ENCODE results near the gene CEP170.
"Not testable (repeated sequence)": the region's sequence is repeated elsewhere in the genome, so short reads cannot be mapped to it uniquely, and the experiment has no call there.

CEP170 gene

GRCh38 chr1:243230914-243231313, 24.2 kb downstream of the CEP170 start:
- no peak for DNase-seq

DNA sequence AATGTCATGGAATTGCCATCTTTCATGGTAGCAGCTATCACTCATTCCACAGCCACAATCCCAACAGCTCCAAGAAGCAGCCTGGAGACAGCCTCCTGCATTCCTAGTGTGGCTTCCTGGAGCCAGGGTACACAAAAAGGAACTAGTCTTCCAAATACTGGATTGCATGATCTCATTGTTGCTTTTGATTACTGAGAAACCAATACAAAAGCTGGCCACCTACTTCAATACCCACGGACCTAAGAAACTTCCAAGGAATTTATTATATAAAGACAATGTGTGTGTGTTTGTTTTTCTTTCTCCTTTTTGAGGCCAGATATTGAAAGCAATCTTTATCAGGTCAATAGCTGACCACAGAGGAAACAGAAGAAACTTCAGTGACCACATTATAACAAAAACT, 25.6 kb downstream of the CEP170 start:
- DNase-seq: no peak

DNA sequence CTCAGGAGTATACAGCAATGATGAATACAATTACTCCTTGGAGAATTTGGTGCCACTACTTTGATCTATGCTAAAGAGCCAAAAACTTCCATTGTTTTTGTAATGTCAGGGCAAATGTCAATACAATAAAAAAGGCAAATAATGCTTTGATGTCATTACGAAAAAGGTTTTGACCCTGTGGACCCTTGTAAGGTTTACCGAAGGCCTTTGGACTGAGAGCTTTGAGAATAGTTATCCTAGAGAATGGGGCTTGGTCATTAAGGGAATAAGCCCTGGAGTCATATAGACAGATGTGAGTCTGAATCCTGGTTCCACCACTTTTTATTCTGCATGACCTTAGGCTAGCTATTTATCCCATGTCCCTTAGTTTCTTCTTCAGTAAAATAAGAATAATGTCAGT, 27.5 kb downstream of the CEP170 start:
- no peak for DNase-seq

DNA sequence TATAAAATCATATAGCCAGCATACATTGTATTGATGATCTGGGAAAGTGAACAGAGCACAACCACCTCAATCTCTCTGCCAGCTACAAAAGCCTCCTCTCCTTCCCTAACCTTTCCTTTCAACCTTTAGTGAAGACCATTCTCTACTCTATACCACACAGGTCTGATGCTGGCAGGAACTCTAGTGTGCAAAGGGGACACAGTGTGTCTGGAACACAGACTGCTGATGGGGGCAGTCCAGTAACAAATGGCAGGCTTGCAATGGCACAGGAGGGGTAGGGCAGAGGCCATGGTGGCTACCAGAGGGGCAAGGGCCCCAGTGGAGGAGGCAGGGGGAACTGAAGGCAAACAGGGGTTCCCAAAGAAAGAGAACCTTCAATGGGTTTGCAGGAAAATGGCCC, 37.0 kb downstream of the CEP170 start:
- DNase-seq: no peak

- no peak for DNase-seq
Observed at GRCh38 chr1:243217349-243217748, 37.7 kb downstream of the CEP170 start.

- no peak for DNase-seq
Observed at GRCh38 chr1:243216741-243217140, 38.3 kb downstream of the CEP170 start.

GRCh38 chr1:243215276-243215875, 39.7 kb downstream of the CEP170 start:
- not testable (repeated sequence) for DNase-seq

- no peak for DNase-seq
Observed at GRCh38 chr1:243213045-243213787, 41.9 kb downstream of the CEP170 start.

GRCh38 chr1:243211984-243212383, 43.1 kb downstream of the CEP170 start:
- DNase-seq: not testable (repeated sequence)

GRCh38 chr1:243205026-243205501, 50.0 kb downstream of the CEP170 start:
- DNase-seq: not testable (repeated sequence)

- DNase-seq: not testable (repeated sequence)
Observed at GRCh38 chr1:243204336-243204735, 50.7 kb downstream of the CEP170 start.

DNA sequence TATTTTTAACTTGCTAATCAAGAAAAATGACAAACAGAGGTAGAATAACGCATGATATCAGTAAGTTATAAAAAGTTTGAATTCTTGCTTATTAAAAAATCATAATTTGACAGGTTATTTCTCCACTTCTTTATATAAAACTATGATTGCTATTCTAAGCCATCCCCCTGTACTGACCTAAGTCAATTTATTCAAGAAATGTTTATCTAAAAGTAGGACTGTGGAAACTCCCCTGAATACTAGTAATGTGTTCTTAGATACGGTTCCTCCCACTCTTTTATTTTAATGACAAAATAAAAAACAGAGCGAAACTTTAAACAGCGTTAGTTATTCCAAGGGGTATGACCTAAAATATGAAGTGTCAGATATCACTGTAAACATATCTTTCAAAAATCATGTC, 51.9 kb downstream of the CEP170 start:
- DNase-seq: not testable (repeated sequence)

GRCh38 chr1:243201316-243201715, 53.8 kb downstream of the CEP170 start:
- DNase-seq: not testable (repeated sequence)

DNA sequence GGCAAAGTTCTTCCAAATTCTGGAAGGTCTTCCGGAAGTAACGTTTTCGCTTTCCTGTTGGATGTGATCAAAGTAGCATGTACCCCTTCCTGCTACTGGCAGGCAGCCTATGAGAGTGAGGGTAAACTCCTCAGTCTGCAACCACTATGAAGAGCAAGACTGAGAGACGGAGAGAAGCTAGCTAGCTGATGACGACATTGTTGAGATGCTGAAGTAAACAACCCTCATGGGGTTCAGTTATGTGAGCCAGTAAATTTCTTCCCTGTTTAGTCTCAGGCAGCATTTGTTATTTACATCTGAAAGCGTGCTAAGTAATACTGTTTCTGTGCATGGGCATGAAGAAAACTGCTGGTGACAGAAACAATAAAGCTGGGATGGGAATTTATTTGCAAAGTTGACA, 57.6 kb downstream of the CEP170 start:
- not testable (repeated sequence) for DNase-seq

- not testable (repeated sequence) for DNase-seq
Observed at GRCh38 chr1:243193330-243193729, 61.8 kb downstream of the CEP170 start.

DNA sequence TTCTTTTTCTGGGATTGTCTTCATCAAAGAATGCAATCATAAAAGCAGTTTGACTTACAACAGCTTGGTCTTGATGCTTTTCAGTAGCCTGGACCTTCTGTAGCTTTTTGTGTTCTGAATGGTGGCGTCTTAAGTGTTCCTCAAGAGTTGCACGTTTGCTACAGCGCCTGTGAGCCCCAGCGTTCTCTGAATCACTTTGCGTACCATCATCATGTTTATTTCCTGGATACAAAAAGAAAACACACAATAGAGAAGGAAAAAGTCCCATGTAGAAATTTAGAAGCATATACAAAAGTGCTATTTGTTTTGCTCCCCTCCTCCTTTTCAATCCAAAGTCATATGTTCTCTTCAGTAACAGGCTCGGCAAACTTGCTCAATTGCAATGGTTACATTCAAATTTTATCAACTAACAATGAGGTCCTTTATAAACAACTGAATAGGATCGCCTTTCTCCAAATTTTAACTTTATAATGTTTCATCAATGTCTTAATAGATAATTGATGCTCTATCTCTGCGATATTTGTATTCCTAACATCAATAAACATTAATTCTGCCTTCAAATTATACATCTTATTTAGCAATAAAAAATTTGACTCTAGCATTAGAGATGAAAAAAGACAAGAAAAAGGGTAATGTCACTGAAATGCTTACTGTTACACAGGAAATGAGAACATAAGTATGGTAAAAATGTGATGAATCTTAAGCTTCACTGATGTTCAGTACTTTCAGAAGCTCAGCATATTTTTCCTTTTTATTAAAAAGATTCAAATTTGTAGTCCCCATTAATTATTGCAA, 68.7 kb downstream of the CEP170 start:
- DNase-seq: not testable (repeated sequence)

DNA sequence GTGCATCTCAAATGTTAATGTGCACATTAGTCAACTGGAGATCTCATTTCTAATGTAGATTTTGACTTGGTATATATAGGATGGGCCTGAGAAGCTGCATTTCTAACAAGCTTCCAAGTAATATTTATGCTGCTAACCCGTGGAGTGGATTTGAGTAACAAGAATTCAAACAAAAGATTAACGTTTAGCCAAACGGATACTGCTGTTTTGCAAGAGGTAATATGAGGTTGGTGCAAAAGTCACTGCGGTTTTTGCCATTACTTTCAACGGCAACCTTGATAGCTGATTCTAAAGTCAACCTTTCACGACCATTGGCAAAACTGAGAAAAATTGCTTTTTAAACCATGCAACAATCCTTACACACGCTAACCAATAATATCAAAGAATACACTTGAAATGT, 70.3 kb downstream of the CEP170 start:
- DNase-seq: not testable (repeated sequence)

DNA sequence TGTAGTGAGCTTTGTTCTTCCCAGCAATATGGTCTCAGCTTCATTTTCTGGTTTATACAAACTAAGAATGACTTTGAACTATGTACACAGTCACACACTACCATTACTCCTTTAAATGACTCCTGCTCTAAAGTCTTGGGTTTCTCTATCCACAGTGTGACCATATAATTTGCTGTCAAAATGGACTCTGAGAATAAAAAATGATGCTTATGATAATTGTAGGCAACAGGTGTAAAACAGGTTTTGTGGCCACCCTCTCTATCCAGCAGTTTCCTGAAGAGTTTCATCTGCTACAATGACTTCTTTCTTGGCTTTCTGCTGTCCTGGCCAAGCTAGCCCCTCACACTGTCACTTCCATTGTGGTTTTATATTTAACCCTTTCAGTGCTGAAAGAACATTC, 71.4 kb downstream of the CEP170 start:
- DNase-seq: not testable (repeated sequence)

GRCh38 chr1:243183176-243183575, 71.9 kb downstream of the CEP170 start:
- DNase-seq: not testable (repeated sequence)

GRCh38 chr1:243179720-243180119, 75.4 kb downstream of the CEP170 start:
- no peak for DNase-seq

GRCh38 chr1:243177792-243178191, 77.3 kb downstream of the CEP170 start:
- not testable (repeated sequence) for DNase-seq

GRCh38 chr1:243173758-243174369, 81.2 kb downstream of the CEP170 start:
- DNase-seq: not testable (repeated sequence)

- DNase-seq: not testable (repeated sequence)
Observed at GRCh38 chr1:243164911-243165310, 90.2 kb downstream of the CEP170 start.

Data from CD4-positive, alpha-beta T cell treated with Interleukin-1 beta for 1 hour (primary cell).